HG02763 (cell line): ENCODE data around the gene NPIPA1.
"Not testable (repeated sequence)": the region's sequence is repeated elsewhere in the genome, so short reads cannot be mapped to it uniquely, and the experiment has no call there.

Source experiments
- ATAC-seq: cut with Tn5 transposase; IDR thresholded peaks from one replicate; pipeline ENCODE4 v1.9.1; 2021; ENCODE audit warnings: mild to moderate bottlenecking, moderate library complexity; ENCODE audit not compliant: unreplicated experiment

The NPIPA1 gene

GRCh38 chr16:14929176-14929575, 8.1 kb upstream of the NPIPA1 start:
- not testable (repeated sequence) for ATAC-seq

- ATAC-seq = not testable (repeated sequence)
These were observed 7.0 kb upstream of the NPIPA1 start for GRCh38 chr16:14930246-14930645.

- ATAC-seq = not testable (repeated sequence)
These were observed 6.3 kb upstream of the NPIPA1 start for GRCh38 chr16:14930971-14931370.

GRCh38 chr16:14932581-14933375, 4.5 kb upstream of the NPIPA1 start:
- ATAC-seq = not testable (repeated sequence)

GRCh38 chr16:14937994-14938393, 751 bp downstream of the NPIPA1 start:
- not testable (repeated sequence) for ATAC-seq

- not testable (repeated sequence) for ATAC-seq
These were observed 5.4 kb downstream of the NPIPA1 start for GRCh38 chr16:14942686-14943085.

GRCh38 chr16:14955546-14956231, 18.4 kb downstream of the NPIPA1 start:
- ATAC-seq = no peak

GRCh38 chr16:14957576-14958322, 20.5 kb downstream of the NPIPA1 start:
- no peak for ATAC-seq

GRCh38 chr16:14958323-14958600, 21.0 kb downstream of the NPIPA1 start:
- no peak for ATAC-seq

GRCh38 chr16:14958970-14959369, 21.7 kb downstream of the NPIPA1 start:
- no peak for ATAC-seq

- ATAC-seq = no peak
These were observed 24.4 kb downstream of the NPIPA1 start for GRCh38 chr16:14961405-14962186.

GRCh38 chr16:14963281-14964173, 26.3 kb downstream of the NPIPA1 start:
- ATAC-seq = no peak

- ATAC-seq = no peak
These were observed 28.1 kb downstream of the NPIPA1 start for GRCh38 chr16:14965328-14965727.

- not testable (repeated sequence) for ATAC-seq
These were observed 32.6 kb downstream of the NPIPA1 start for GRCh38 chr16:14969795-14970194.

GRCh38 chr16:14971621-14972228, 34.5 kb downstream of the NPIPA1 start:
- ATAC-seq = not testable (repeated sequence)

GRCh38 chr16:14973785-14974322, 36.6 kb downstream of the NPIPA1 start:
- ATAC-seq = not testable (repeated sequence)

- not testable (repeated sequence) for ATAC-seq
These were observed 37.0 kb downstream of the NPIPA1 start for GRCh38 chr16:14974331-14974655.

GRCh38 chr16:14974656-14975417, 37.6 kb downstream of the NPIPA1 start, which contains the start of gene PDXDC1:
Gene PDXDC1 (plus strand): TSS chr16:14975026. CDS start chr16:14975200, 174 bp downstream.
- peak; percentile 89 for ATAC-seq
